HK-2 (cell line): ENCODE data around the gene ATXN7.

Experiments used
- DNase-seq: peaks from one replicate; pipeline ENCODE4 v3.0.0-alpha.2; 2018; ENCODE audit not compliant: unreplicated experiment

ATXN7 gene

DNA sequence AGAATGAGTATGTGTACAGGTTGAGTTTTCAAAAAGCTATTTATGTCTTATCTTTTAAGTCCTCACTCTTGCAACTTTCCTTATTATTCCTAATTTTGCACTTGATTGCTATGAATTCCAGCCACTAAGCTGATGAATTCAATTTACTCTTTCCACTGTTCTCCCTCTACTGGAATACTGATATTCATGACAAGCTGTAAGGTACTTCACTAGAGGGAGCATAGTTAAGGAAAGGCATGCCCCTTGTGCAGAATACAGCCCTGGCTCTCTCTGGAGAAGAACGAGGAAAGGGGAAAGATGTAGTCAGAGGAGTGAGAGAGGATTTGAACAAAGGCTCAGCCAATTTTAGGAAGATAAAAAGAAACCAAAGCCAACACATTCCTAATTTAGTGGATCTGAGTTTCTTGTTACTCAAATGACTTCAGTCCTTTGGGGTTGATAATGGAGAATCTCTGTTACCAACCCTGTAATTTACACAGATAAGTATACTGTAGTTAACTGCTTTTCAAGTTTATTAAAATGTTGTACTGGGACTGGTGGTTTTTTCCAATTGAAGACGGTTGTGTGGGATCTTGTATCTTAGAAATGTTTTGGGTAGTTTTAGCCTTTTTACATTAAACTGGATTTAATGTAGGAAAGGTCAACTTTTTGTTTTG, 44.5 kb downstream of the ATXN7 start:
- DNase-seq: no peak

DNA sequence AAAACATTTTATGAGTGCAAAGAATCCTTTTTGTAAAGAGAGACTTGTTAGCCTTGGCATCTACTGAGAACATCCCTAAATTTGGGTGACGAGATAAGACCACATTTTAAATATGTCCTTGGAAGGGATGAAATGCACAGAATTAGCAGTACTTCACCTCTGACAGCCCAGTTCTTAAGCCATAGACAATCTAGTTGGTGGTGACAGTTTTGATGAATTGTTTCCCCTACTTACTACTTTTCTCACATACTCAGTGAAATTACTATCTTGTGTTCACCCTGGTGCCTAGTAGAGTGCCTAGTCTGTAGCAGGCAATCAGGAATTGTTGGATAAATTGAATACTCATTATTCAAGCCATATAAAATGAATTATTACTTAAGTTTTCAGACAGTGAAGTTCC, 45.1 kb downstream of the ATXN7 start:
- no peak for DNase-seq

DNA sequence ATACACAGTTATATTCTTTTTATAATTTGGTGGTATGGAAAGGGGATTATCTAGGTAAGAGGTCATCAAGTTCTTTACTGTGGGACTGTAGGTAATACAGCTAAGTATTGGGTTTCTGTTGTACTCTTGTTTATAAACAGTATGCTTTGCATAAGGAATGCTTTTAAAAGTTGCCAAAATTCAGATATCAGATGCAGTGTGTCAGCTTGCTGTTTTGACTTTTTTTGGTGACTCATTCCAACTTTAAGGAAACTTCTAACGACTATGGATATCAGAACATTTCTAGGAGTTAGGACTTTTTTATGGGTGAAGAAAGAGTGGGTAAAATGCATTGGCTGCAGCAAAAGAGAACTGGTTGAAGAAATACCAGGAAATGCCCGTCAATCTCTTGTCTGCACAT, 45.8 kb downstream of the ATXN7 start:
- DNase-seq: no peak

DNA sequence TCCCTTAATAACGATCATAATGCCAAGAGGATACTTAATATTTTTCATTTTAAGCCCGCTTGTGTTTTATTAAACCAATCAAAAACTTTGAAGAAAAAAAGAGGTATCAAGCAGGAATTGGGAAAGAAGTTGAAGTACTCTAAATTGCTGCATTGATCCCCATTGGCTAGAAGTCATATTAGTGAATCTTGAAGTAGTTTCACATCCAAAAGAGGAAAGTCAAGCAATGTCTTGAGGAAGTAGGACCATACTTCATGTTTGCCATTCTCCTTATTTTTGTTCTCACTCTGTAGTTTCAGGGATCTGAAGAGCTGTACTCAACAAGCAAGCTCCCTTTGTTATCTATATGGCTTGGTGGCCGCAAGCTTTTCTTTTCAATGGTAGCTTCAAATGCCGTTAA, 46.3 kb downstream of the ATXN7 start:
- no peak for DNase-seq

DNA sequence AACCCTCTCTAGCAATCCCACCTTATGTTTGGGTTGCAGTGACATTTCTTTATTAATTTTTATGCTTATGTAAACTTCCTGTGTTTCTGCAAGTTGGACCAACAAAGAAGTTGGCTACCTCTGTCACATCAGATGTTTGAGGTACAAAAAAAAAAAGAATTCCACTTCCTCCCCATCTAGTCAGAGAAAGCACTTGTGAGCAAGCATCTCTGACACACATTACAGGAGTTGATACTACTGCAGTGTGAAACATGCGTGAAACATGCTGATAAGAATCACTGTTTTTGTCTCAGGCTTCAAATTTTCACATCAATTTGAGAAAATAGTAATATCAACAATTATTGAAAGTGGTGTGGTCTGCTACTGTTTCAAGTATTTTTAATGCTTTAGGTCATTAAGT, 47.2 kb downstream of the ATXN7 start:
- DNase-seq: no peak

DNA sequence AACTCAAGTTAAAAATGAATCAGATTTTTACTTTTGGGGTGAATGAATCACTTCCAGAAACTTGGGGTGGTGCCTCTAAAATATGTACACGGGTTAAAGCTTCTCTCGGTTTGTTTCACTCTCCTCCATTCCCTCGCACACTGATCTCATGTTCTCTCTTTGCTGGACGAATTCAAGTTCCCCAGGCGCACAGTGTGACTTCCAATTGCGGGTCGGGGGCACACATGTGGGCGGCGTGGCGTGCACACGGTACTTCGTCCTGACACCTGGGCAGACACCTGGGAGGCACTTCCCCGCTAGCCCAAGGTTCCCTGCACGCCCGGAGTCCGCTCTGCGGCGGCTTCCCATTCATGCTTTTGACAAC, 47.8 kb downstream of the ATXN7 start:
- no peak for DNase-seq

DNA sequence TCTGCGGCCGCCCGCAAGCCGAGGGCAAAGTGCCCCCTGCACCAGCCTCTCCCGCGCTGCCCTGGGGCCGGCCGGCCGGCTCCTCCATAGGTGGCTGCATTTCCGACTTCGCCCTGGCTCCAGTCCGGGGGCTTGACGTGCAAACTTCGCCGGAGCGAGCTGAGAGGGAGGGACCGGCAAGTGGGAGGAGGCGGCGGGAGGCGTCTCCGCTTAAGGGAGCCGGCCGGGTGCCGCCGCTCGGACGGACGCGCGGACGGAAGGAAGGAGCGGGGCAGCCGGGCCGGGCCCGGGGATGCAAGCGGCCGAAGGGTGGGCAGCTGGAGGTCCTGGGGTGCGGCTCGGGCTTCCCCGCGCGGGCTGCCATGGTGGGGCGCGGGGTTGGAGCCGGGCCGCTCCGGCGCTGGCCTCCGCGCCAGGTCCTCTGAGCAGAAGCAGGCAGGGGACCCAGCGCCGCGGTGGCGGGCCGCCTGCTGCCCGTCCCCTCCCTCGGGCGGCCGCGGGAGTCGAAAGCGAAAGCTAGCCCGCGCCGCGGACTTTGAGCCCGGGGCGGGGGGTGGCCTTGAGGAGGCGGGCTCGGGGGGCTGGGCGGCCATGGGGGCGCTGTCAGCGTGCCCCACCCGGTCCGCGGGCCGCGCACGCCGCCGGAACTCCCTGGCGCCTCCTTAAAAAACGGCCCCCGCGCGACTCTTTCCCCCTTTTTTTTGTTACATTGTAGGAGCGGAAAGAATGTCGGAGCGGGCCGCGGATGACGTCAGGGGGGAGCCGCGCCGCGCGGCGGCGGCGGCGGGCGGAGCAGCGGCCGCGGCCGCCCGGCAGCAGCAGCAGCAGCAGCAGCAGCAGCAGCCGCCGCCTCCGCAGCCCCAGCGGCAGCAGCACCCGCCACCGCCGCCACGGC, 48.5 kb downstream of the ATXN7 start, which contains the start of gene SCAANT1:
Gene SCAANT1, minus strand, starts transcription at position 511 of the 895 bp plus-strand sequence.
- DNase-seq: peak; percentile 83

DNA sequence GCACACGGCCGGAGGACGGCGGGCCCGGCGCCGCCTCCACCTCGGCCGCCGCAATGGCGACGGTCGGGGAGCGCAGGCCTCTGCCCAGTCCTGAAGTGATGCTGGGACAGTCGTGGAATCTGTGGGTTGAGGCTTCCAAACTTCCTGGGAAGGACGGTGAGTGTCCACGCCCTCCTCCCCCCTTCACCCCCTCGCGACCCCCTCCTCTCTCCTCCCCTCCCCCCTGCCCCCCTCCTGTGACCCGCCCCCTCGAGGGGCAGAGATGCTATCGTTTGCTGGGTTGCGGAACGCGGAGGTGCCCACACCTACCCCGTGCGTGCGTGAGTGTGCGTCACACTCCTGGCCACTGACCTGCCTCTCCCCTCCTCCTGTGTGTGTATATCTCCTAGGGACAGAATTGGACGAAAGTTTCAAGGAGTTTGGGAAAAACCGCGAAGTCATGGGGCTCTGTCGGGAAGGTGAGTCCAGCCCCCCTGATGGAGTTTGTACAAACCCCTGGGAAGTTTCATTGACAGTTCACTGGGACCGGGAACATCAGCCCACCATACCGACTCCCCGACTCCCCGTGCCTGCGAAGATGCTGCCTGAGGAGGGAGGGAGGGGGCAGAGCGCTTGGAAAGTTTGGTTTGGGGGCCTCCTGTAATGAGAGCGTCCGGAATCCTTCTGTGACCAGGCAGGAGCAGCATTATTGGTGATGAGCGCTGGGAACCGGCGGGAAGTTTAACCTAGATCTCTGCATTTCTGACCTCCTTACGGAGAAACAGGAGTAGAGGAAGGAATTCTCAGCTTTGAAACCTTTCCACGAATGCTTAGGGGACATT, 49.3 kb downstream of the ATXN7 start:
- peak; percentile 38 for DNase-seq

DNA sequence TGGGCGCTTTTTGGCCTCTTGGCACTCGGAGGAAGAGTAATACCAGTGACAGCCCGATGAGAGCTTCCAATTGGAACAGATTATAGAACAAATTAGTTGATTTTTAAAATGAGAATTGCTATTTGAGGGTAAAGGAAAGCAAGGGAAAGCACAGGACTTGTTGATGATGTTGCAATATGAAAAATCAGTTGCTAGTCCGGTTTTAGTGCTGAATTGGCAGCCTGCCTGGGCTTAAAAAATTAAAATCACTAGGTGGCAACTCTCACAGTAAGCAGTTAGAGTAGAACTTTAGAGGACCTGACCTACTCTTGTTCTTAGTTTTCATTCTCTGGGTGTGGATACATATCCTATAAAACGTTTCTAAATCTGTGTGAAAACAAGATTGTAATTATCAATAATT, 50.6 kb downstream of the ATXN7 start:
- no peak for DNase-seq

DNA sequence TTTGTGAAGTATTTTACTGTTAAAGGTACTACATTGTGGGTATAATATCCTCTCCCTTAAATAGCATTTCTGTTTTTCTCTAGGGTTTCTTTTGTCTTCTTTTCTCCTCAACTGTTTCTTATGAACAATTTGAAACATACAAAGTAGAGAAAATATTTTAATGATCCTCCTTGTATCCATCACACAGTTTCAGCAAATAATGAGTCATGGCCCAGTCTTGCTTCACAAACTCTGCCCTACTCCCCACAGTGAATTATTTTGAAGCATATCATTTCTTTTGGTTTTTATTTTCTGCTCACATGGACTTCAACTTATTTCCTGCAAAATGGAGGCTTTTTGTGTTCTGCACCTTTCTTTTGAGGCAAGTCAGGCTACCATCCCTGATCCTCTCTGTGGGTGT, 54.7 kb downstream of the ATXN7 start:
- DNase-seq: no peak

DNA sequence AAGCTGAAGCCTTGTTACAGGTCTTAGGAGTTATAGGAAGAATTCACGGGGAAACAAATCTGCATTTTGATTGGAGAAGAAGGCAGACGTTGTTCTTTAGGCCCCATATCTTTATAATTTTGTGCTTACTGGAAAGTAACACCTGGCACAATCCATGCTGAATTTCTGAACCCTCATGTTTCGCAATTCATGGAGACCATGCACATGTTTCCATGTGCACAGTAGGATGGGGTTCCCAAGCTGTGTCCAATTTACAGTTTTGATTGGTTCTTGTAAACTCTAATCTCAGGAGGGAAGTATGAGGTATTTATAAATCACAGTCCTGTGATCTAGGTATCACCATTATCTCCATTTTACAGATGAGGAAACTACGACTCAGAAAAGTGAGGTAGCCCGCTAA, 56.3 kb downstream of the ATXN7 start:
- no peak for DNase-seq

DNA sequence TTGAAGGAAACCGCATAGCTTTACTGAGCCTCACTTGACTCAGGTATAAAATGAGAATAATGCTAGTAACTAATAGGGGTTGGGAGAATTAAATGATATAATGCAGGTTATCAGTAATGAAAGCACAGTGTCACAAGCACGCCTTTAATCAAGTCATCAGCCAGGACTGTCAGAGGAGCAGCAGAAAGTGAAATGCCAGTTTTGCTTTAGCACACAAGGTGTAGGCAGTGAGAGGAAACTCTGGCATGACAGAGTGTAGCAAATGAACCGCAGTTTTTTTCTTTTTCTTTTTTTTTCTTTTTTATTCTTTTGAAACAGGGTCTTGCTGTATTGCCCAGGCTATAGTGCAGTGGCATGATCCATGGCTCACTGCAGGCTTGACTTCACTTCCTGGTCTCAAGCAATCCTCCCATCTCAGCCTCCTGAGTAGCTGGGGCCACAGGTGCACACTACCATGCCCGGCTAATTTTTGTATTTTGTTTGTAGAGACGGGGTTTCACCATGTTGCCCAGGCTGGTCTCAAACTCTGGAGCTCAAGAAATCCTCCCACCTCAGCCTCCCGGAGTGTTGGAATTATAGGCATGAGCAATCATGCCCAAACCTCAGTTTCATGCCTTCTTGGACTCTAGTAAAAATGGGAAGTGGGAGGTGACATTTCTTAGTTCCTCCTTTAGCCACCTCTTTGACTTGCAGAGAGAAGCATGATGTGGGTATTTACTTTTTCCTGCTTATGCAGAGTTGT, 58.2 kb downstream of the ATXN7 start:
- DNase-seq: no peak

DNA sequence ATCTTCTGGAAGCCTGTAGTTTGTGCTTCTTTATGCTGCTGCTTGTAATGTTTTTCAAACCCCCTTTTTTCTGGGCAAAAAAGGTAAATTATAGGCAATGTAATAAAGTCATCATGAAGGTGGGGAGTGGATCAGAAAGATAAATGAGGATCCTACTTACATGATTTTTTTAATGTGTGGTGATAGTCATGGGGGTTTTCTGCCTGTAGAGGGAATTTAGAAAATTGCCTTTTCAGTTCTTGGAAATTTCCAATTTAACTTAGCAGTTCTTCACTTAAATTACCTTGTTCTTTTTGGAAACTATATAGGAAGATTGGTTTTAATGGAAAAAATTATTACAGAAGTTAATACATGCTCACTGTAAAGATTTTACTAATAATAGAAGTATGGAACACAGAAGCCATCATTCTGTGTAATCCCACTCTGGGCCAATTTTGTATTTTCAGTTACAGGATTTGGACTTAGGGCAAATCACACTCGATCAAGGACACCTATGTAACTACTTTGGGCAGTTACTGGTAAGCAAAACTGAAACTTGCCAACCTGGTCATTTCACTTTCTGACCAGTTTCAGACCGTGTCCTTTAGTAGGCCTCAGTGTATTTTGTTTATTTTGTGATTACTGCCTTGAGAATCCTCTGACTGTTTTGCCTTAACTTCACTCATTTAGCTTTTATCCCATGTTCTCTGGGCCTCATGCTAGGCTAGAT, 59.0 kb downstream of the ATXN7 start:
- no peak for DNase-seq

DNA sequence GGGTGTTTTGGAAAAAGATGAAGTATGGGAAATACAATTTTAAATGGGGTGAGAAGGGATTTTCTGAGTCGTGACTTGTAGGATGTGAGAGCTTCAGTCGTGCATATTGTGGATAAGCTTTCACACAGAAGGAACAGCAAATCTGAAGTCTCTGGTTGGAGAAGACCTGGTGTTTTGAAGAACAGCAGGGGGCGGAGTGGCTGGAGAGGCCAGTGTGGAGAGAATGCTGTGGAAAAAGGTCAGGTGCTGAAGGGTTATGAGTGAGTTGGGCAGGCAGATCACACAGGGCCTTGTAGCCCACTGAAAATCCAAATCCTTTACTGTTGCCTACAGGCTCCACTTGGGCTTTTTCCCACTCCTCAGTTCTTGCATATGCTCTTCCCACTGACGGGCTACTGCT, 62.6 kb downstream of the ATXN7 start:
- no peak for DNase-seq

DNA sequence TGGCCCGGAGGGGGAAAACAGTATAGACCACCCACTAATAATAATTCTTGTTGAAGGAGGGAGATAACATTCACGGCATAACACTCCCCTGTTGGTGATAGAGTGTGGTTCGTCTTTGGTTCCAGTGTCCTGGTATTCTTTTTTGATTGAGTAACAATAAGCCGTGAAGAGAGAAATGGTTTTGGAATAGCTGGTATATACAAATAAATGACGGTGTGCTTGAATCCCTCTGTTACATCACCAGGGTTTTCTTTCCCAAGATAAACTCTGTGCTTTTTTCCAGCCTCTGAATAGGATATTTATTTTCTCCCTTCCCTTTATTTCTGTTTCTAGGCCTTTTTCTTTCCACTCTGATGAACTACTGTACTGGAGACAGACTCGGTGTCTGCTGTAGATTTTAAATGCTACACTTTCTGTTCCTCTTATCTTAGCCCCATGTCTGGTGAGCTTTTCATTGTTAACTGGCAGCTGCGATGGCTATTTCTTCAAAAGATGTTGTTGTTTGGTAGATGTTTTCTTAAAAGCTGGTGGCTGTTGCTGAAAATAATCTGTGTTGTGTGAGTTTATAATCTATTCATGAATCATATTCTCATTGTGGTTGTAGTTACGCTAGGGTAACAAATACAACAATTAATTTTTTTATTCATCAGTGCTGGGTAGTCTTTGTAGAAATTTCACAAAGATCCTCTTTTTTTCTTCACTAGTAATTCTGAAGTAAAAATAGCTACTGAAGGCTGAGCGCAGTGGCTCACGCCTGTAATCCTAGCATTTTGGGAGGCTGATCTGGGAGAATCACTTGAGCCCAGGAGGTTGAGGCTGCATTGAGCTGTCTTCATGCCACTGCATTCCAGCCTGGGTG, 64.0 kb downstream of the ATXN7 start:
- no peak for DNase-seq

DNA sequence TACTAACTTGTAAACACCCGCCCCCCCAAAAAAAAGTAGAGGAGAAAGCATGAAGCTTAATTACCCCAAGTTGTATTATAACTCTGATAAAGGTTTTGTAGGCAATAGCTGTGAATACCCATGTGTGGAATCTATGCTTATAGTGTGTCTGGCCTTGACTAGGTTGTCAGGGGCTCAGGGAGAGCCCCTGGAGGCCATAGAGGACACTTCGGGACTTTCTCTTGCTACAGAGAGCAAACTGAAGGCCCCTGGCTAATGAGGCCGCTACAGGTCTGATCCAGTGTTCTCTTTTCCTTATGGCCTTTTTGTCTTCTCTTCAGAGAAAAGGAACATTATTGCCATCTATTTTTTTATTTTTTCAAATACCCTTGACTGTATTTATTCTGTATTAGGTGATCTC, 67.6 kb downstream of the ATXN7 start:
- no peak for DNase-seq

DNA sequence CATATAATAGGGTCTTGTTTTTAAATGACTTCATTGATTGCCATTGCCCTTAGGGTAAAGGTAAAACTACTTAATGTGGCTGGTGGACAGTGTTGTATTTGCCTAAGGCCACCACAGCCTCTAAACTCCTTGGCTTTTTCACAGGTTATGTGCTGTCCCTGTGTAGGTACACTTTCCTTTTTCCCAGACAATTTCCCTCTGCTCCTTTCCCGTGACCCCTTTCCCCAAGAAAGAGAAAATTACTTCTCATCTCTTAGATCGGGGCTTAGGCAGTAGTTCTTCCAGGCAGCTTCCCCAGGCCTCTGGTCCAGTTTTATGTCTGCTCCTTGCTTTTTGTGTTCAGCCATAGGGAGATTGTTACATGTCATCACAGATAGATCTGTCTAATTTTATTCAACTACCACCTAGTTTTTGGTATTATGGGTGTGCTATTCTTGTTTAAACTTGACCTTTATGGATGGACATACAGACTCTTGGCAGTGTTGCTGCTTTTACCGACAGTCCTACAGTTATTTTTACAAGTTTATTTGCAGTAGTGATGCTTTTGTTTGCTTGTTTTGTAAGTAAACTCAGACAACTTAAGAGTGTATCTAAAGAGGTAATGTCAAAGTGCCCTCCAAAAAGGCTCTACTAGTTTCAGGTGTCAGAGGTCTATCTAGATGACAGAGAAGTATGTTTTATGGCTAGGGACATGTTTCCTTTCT, 69.0 kb downstream of the ATXN7 start:
- DNase-seq: no peak

DNA sequence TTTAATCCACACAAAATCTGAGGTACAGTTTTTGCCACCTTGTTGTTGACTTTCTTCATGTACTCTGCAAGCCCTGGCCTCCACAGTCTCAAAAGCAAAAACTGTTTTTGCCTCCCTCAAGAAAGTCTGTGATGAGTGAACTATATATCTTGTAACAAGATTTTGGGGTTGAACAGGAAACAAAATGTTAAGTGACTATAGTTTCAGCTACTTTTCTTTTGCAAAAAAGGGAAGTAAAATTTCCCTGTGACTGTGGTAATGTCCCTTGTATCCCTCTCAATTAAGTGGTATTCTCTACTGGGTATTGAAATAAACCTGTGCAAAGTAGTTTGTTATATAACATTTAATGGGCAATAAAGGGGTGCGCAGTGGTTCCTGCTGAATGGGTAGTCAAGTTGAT, 69.8 kb downstream of the ATXN7 start:
- DNase-seq: no peak

DNA sequence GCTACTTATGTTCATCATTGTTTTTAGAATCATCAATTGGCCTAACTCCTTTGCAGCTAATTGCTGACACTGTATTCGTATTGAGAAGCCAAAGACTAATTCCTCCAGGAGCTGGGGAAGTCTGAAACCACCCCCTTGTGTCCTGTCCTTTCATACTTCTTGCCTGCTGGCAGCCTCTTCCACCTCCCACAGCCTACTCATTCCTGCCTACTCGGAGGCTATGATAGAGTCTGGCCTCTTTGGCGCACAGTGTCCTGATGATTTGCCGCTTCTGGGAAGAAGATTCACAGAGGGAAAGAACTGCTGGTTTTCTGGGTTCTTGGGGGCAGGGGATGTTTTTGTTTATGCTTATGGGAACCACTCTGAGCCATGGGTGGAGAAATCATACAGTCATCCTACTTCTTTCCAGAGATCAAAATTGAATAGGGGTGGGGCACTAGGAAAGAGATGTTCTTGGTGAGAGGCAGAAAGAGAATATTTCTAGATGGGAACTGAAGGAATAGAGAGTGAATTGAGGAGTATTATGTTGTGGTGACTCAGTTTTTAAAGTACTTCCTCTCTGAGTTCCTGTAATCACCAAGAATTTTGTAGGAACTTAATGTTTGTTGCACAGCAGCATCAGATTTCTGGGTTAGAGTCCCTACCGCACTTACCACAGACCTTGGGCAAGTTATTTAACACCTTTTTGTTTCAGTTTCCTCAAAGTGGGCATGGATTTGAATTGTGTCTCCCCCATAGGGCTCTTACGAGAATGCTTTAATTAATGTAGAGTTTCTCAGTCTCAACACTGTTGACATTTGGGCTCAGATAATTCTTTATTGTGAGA, 70.6 kb downstream of the ATXN7 start:
- no peak for DNase-seq
